ENCODE results near the gene MAGEF1. TPM values are rescaled to one million over a fixed set of nuclear protein-coding genes. Genes with fewer than 3 reads are reported as not detected.

Gene MAGEF1
- total and polyA plus RNA-seq, 9 of the 15 experiments (the other 6 are each of a cell fraction or from before 2014, with no cell fraction given) = 1.5 to 39.1 (median 19.8) TPM

DNA sequence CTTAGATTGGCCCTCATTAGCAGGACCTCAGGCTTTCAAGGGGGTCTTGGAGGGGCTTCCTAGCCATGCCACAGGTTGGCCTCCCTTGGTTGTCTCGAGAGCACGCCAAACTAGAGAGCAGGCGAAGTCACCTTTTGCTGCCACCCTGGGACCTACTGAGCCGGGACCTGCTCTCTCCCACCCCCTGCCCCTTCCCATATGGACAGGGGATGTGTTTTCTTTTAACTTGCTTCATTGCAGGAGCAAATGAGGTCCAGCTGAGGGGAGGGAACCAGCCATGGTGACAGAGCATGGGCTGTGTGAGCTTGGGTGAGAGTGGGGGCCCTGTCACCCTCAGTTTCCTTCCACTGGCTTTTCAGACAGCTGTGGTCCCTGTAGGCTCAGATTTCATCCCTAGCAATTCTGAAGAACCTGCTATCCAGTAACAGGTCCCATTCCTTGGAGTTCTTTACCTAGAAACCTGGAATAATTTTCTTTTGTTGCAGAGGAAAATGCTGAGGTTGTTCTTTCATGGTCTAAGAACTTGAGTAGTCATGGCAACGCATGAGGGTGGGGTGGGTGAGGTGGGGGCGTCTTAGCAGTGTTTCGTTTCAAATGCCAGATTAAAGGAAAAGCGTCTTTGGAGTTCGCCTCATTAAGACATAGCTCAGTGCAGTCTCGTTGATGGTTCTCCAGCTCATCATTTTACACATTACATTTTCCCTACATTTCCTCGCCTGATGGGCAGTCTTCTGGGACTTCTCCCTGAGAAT is 20.1 kb upstream of the MAGEF1 start:
- no peak for ATAC-seq
- Histone ChIP-seq H3K4me1 (replicated peaks in 1 of 2; ENCODE audit: control insufficient read depth in 2 of 2, insufficient read depth in 2 of 2, low read length in 2 of 2) (peaks cover 0 to 5% of the 10 kb centered on the region in 2 experiments; a peak in 2 of 5 replicates), H3K9me3 (replicated peaks; ENCODE audit: control insufficient read depth, insufficient read depth, low read depth, low read length) (no peaks in the 10 kb centered on the region), H4K20me1 (replicated peaks; ENCODE audit: control insufficient read depth, insufficient read depth, low read length) (no peaks in the 10 kb centered on the region), H3K9ac (ENCODE audit: insufficient read depth in 1 of 2, low read depth in 2 of 2, low read length in 2 of 2) (no peak overlapping the region), H3K4me3 (no peak overlapping the region), H3K4me2 (ENCODE audit: insufficient read depth, low read length) (no peak overlapping the region), H3K9me1 (ENCODE audit: control insufficient read depth, insufficient read depth, low read length) (no peaks in the 10 kb centered on the region), H3K27me3 (ENCODE audit: control insufficient read depth in 2 of 2, insufficient read depth in 2 of 2, low read length in 2 of 2) (peaks cover 18 to 37% of the 10 kb centered on the region in 2 experiments; a peak in 4 of 5 replicates), H3K79me2 (ENCODE audit: control insufficient read depth, insufficient read depth, low read length) (no peaks in the 10 kb centered on the region), H2AFZ (ENCODE audit: low read depth, low read length) (no peak overlapping the region), H3K27ac (ENCODE audit: extremely low read depth, low read depth, low read length) (no peak overlapping the region), H3K36me3 (ENCODE audit: control insufficient read depth, insufficient read depth, low read length) (no peaks in the 10 kb centered on the region)
- intact Hi-C loops (cut with micrococcal nuclease) = no loop called here
- no peak for DNase-seq (ENCODE audit: extremely low read depth in 1 of 4, low spot score in 3 of 4)
- WGBS (ENCODE audit: insufficient coverage, low coverage, missing lambda C conversion rate) = 4% methylated on average over 11 of the region's 11 CpGs
- ChIA-PET CTCF (ENCODE audit: low intra/inter-chr PET ratio) (no interaction called here), POLR2A (no interaction called here)
- in situ Hi-C loops (cut with MboI) = no loop called here
- no peak for FAIRE-seq
- BruUV-seq (replicated peaks) = no TSS peak
- TF ChIP-seq POLR2H (tag; IDR thresholded peaks at IDR 0.05; ENCODE audit: low read depth) (no peak), ZNF639 (CRISPR knock-in tag; conservative IDR thresholded peaks at IDR 0.05 in 1 of 2, IDR thresholded peaks at IDR 0.05 in 1 of 2) (no peak), ZNF584 (CRISPR knock-in tag; IDR thresholded peaks at IDR 0.05; ENCODE audit: low read depth) (no peak), ZNF398 (CRISPR knock-in tag; IDR thresholded peaks at IDR 0.05) (no peak), C11orf30 (IDR thresholded peaks at IDR 0.05; ENCODE audit: low read depth) (peak; percentile 23; the same call in 1 of the 2 replicates), ZNF316 (IDR thresholded peaks at IDR 0.05) (peak; percentile 39), ARNT (IDR thresholded peaks at IDR 0.05) (no peak), RFX1 (IDR thresholded peaks at IDR 0.05) (peak; percentile 71), ETV5 (CRISPR knock-in tag; IDR thresholded peaks at IDR 0.05; ENCODE audit: low read depth) (no peak), ZNF324 (CRISPR knock-in tag; IDR thresholded peaks at IDR 0.05) (no peak), ZFX (CRISPR knock-in tag; IDR thresholded peaks at IDR 0.05) (no peak), ETS2 (tag; IDR thresholded peaks at IDR 0.05; ENCODE audit: borderline replicate concordance, poor library complexity, severe bottlenecking) (no peak), CBFB (CRISPR knock-in tag; IDR thresholded peaks at IDR 0.05) (no peak), ZNF124 (CRISPR knock-in tag; IDR thresholded peaks at IDR 0.05) (no peak), RBM39 (optimal IDR thresholded peaks at IDR 0.05; ENCODE audit: low read depth, low read length) (no peak), ZNF780A (CRISPR knock-in tag; IDR thresholded peaks at IDR 0.05) (no peak), XRCC4 (IDR thresholded peaks at IDR 0.05; ENCODE audit: extremely low read depth, insufficient read depth, insufficient read length) (no peak), ZSCAN29 (IDR thresholded peaks at IDR 0.05) (no peak), ZNF551 (CRISPR knock-in tag; IDR thresholded peaks at IDR 0.05) (no peak), MAFG (tag; conservative IDR thresholded peaks at IDR 0.05) (no peak), TBL1XR1 (IDR thresholded peaks at IDR 0.05; ENCODE audit: low read length in 2 of 2) (no peak), MCM2 (IDR thresholded peaks at IDR 0.05; ENCODE audit: low read depth) (no peak)
